GM12878 (cell line): Measurements from ENCODE around the gene CBX2. TPM values are rescaled to one million over a fixed set of nuclear protein-coding genes. Genes with fewer than 3 reads are reported as not detected.
A peak's percentile ranks its signal among the peaks of the same experiment; 100 is the strongest.

Experiments
- ATAC-seq: fragments of 200-7000 bp; cut with Tn5 transposase; 3 replicates; pipeline ENCODE4 v1.9.1; 2020; ENCODE audit warnings: mild to moderate bottlenecking, moderate library complexity
- BruUV-seq: library from RNA; stranded (reverse); fragments of 400-500 nt; replicated peaks from 2 replicates; lab custom pipeline; 2021; lab: Mats Ljungman, UMichigan
- CTCF ChIA-PET: fragments of 300-600 bp; sonication (Branson Sonifier 250); formaldehyde crosslinking; extraction: SDS; loops from one replicate; lab custom pipeline; 2021; ENCODE audit warnings: inconsistent platforms; lab: Yijun Ruan, JAX
- POLR2A ChIA-PET: fragments of 350-600 bp; formaldehyde crosslinking; extraction: SDS; loops from one replicate; lab custom pipeline; 2021; ENCODE audit warnings: inconsistent platforms; lab: Charles Lee
- RAD21 ChIA-PET: fragments of 300-600 bp; sonication (Branson Sonifier 250); formaldehyde crosslinking; loops from one replicate; lab custom pipeline; 2023; ENCODE audit warnings: antibody characterized with exemption; ENCODE audit not compliant: unreplicated experiment; lab: Charles Lee
- SMC1A ChIA-PET: fragments of 300-600 bp; sonication (Branson Sonifier 250); formaldehyde crosslinking; loops from one replicate; lab custom pipeline; 2023; ENCODE audit not compliant: unreplicated experiment, uncharacterized antibody; lab: Charles Lee
- DNase-seq: peaks from one replicate; pipeline ENCODE4 v3.0.0-alpha.2; 2011; ENCODE audit warnings: low read depth, low spot score
- FAIRE-seq: peaks from 3 replicates; lab custom pipeline; 2011; peaks lifted over from hg19 to GRCh38; lab: Jason Lieb, UNC
- H2AFZ ChIP-seq: 2 replicates; pipeline ENCODE4 v1.6.0; 2011; ENCODE audit warnings: low read depth, low read length, control low read depth; ENCODE audit not compliant: control insufficient read depth
- H3K27ac ChIP-seq: 2 replicates; pipeline ENCODE4 v1.5.1; 2011; ENCODE audit warnings: control low read depth; ENCODE audit not compliant: control insufficient read depth, insufficient read depth
- H3K27me3 ChIP-seq, 2 experiments: replicated peaks in 1 of 2; 2 replicates each; pipeline versions ENCODE4 v1.6.0 to v1.6.1; 2011; ENCODE audit warnings: low read length in 1 of 2; ENCODE audit not compliant: control insufficient read depth in 2 of 2, insufficient read depth in 2 of 2
- H3K36me3 ChIP-seq, 2 experiments: 2 replicates each; pipeline ENCODE4 v1.5.1; 2011; ENCODE audit warnings: low read length in 1 of 2; ENCODE audit not compliant: control insufficient read depth in 2 of 2, insufficient read depth in 2 of 2
- H3K4me1 ChIP-seq: 2 replicates; pipeline ENCODE4 v1.6.1; 2011; ENCODE audit warnings: mild to moderate bottlenecking, low read length, moderate library complexity, mixed read lengths; ENCODE audit not compliant: control insufficient read depth, insufficient read depth
- H3K4me2 ChIP-seq: 2 replicates; pipeline ENCODE4 v1.6.0; 2011; ENCODE audit warnings: control low read depth; ENCODE audit not compliant: control insufficient read depth, insufficient read depth
- H3K4me3 ChIP-seq: fragments of 200-600 bp; sonication (generic); 2 replicates; pipeline ENCODE4 v1.5.1; 2016
- H3K79me2 ChIP-seq: 2 replicates; pipeline ENCODE4 v1.6.0; 2011; ENCODE audit warnings: low read length; ENCODE audit not compliant: control insufficient read depth, insufficient read depth
- H3K9ac ChIP-seq: 2 replicates; pipeline ENCODE4 v1.8.0; 2011; ENCODE audit warnings: low read length, control low read depth, mixed read lengths; ENCODE audit not compliant: control insufficient read depth, insufficient read depth
- H3K9me3 ChIP-seq: replicated peaks from 3 replicates; pipeline ENCODE4 v1.5.1; 2011; ENCODE audit warnings: mild to moderate bottlenecking, low read length; ENCODE audit not compliant: control insufficient read depth, insufficient read depth
- H4K20me1 ChIP-seq: 2 replicates; pipeline ENCODE4 v1.6.0; 2011; ENCODE audit not compliant: control insufficient read depth, insufficient read depth
- BMI1 ChIP-seq: fragments of 450-650 bp; IDR thresholded peaks from 2 replicates; pipeline ENCODE4 v1.6.1; 2016; ENCODE audit warnings: mild to moderate bottlenecking, moderate library complexity, borderline replicate concordance
- JUND ChIP-seq: IDR thresholded peaks from 2 replicates; pipeline ENCODE4 v1.6.1; 2012; ENCODE audit warnings: low read depth, mild to moderate bottlenecking, low read length, improper control_type of control experiment, moderate library complexity
- MEF2B ChIP-seq: fragments of 450-650 bp; IDR thresholded peaks from 2 replicates; pipeline ENCODE4 v1.6.1; 2018; ENCODE audit warnings: mild to moderate bottlenecking, moderate library complexity; ENCODE audit not compliant: partially characterized antibody, poor library complexity, severe bottlenecking
- PBX3 ChIP-seq: IDR thresholded peaks from 2 replicates; pipeline ENCODE4 v1.6.1; 2011; ENCODE audit warnings: mild to moderate bottlenecking, low read depth, low read length, moderate library complexity; ENCODE audit not compliant: insufficient replicate concordance
- RB1 ChIP-seq: fragments of 450-650 bp; formaldehyde crosslinking; IDR thresholded peaks from 2 replicates; pipeline ENCODE4 v1.6.1; 2017; ENCODE audit warnings: mild to moderate bottlenecking, borderline replicate concordance
- SMAD1 ChIP-seq: fragments of 450-650 bp; IDR thresholded peaks from 2 replicates; pipeline ENCODE4 v1.6.1; 2018; ENCODE audit warnings: mild to moderate bottlenecking, low read depth; ENCODE audit not compliant: partially characterized antibody
- USF2 ChIP-seq: IDR thresholded peaks from 2 replicates; pipeline ENCODE4 v1.6.1; 2011; ENCODE audit warnings: low read depth, low read length, improper control_type of control experiment, borderline replicate concordance
- ZBTB4 ChIP-seq: fragments of 450-650 bp; formaldehyde crosslinking; IDR thresholded peaks from 2 replicates; pipeline ENCODE4 v1.4.0; 2022; ENCODE audit warnings: mild to moderate bottlenecking, moderate library complexity
- ZNF384 ChIP-seq: IDR thresholded peaks from 2 replicates; pipeline ENCODE4 v1.6.1; 2012; ENCODE audit warnings: low read depth, mild to moderate bottlenecking, low read length, improper control_type of control experiment, borderline replicate concordance
- WGBS: methylation state at CpG from one replicate; pipeline ENCODE4 v1.1.6; 2016; ENCODE audit warnings: low lambda C conversion rate; ENCODE audit not compliant: insufficient replicate concordance, insufficient coverage; ENCODE audit errors: missing lambda C conversion rate; 5-methylcytosine and 5-hydroxymethylcytosine counted together
- in situ Hi-C: fragments of 300-500 bp; cut with MboI; formaldehyde crosslinking; loops from 9 replicates; pipeline ENCODE4 v1.14.3; 2018; ENCODE audit warnings: mixed read lengths
- intact Hi-C: fragments of 100-400 bp; cut with micrococcal nuclease; formaldehyde crosslinking; loops from one replicate; pipeline ENCODE4 v1.14.2; 2022; ENCODE audit not compliant: unreplicated experiment
- polyA plus RNA-seq, 11 experiments: library from polyadenylated mRNA; depleted of rRNA in 4 of 11; unstranded in 6 of 11; stranded (reverse) in 5 of 11; fragments of >200 nt; fragmentation: Nextera tagmentation in 4 of 11; fragmentation: Illumina TruSeq in 1 of 11; extraction: Ambion mirVana in 4 of 11; extraction: Trizol in 1 of 11; gene quantifications; 1 replicate in 1 of 11; 2 replicates in 10 of 11; pipeline versions ENCODE4 v1.2.1 to v1.2.3, GENCODE V29; 2011 to 2016; ENCODE audit warnings: inconsistent platforms in 2 of 11, missing spikeins in 2 of 11, low read depth in 1 of 11
- total RNA-seq, 4 experiments: library from RNA; depleted of rRNA in 3 of 4; stranded (reverse); fragments of >200 nt in 3 of 4; fragmentation: Illumina TruSeq in 1 of 4; extraction: Trizol in 1 of 4; gene quantifications; 2 replicates each; pipeline versions ENCODE4 v1.2.1 to v1.2.3, GENCODE V29; 2013 to 2021

Gene CBX2
- total and polyA plus RNA-seq, 10 of the 15 experiments (the other 5 are each of a cell fraction or from before 2014, with no cell fraction given) = 0.35 to 7.5 (median 4.2) TPM

- no peak for TF ChIP-seq SMAD1
- TF ChIP-seq PBX3 = no peak
Measured at GRCh38 chr17:79802736-79803420, 24.9 kb downstream of the CBX2 start (continued).

GRCh38 chr17:79803421-79803996 is 25.6 kb downstream of the CBX2 start:
- H3K27me3 ChIP-seq = peaks cover 29 to 51% of the 10 kb centered on the region in 2 experiments
- no peak overlapping the region for H2AFZ ChIP-seq
- H3K4me2 ChIP-seq = peak overlapping the region; percentile 5
- TF ChIP-seq RB1 (no peak), ZNF384 (no peak), MEF2B (no peak), USF2 (no peak), JUND (no peak), BMI1 (no peak), ZBTB4 (CRISPR knock-in tag) (no peak)
- DNase-seq = no peak
- CTCF ChIA-PET = interaction anchor here (1.2 kb wide), 1 partner anchor 62 kb away, joined by 3 read pairs; no protein-coding TSS in a partner anchor
- H3K79me2 ChIP-seq = no peaks in the 10 kb centered on the region
- WGBS = 17% methylated on average over 31 of the region's 31 CpGs
- no peak overlapping the region for H3K9ac ChIP-seq
- peaks cover 47% of the 10 kb centered on the region for H3K4me1 ChIP-seq
- BruUV-seq = no TSS peak
- RAD21 ChIA-PET = no interaction called here
- no peaks in the 10 kb centered on the region; the same call in 2 of the 3 replicates for H3K9me3 ChIP-seq
- SMC1A ChIA-PET = no interaction called here
- no peaks in the 10 kb centered on the region for H3K36me3 ChIP-seq
- POLR2A ChIA-PET = interaction anchor here (2.0 kb wide), 1 partner anchor 36 kb away, joined by 8 read pairs; the partner anchor contains the start of gene CBX4
- H3K4me3 ChIP-seq = no peak overlapping the region; the same call in 1 of the 2 replicates
- no peak overlapping the region for H3K27ac ChIP-seq
- FAIRE-seq = no peak
- no peak for ATAC-seq
- in situ Hi-C loops = no loop called here
- intact Hi-C loops = loop anchor here (5.0 kb wide), 1 partner anchor 34 kb away; the partner anchor contains the start of gene CBX4
- H4K20me1 ChIP-seq = no peaks in the 10 kb centered on the region
